Measurements from ENCODE around the gene PARP11. TPM values are rescaled to one million over a fixed set of nuclear protein-coding genes. Genes with fewer than 3 reads are reported as not detected.

The PARP11 gene, protein sequence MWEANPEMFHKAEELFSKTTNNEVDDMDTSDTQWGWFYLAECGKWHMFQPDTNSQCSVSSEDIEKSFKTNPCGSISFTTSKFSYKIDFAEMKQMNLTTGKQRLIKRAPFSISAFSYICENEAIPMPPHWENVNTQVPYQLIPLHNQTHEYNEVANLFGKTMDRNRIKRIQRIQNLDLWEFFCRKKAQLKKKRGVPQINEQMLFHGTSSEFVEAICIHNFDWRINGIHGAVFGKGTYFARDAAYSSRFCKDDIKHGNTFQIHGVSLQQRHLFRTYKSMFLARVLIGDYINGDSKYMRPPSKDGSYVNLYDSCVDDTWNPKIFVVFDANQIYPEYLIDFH
- 1 to 10 TPM; 1.6 to 2.1 TPM for polyA plus RNA-seq

DNA sequence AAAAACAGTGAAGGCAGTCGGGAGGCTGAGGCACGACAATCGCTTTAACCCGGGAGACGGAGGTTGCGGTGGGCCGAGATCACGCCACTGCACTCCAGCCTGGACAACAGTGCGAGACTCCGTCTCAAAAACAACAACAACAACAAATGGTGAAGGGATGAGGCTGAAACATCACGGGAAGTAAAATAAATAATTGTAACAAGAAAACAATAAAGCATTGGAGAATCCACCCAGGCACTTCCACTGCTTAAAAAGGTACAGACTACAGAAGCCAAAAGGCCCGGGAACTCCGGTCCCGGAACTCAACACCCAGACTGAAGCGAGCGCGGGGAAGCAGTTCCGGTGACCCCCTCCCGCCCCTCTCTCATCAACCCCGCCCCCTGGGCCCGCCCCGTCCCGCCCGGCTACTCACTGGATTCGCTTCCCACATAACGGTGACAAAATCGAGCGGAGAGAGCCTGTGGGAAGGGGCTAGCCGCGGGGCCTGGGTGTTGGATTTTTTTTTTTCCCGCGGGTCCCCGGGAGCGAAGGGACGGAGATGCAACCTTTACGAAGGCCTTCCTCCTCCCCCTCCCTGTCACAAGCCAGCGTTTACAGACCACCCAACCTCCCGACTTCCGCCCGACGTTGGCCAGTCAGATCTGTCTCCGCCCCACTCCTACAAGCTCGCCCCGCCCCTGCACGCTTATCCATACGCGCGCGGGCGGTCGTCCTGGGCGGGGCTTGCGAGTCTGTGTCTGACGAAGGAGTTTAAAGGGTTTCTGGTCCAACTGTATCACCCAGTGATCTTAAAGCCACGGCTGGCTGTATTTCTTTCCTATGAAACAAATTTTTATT, at the start of gene PARP11:
Gene PARP11, minus strand, starts transcription at position 600 of the 837 bp plus-strand sequence. Its CDS starts 170 bp downstream, at position 430.
- H3K9me3 ChIP-seq (ENCODE audit: control insufficient read depth in 2 of 2, insufficient read depth in 1 of 2, low read depth in 1 of 2, low read length in 1 of 2): no peaks in the 10 kb centered on the region
- no peaks in the 10 kb centered on the region for H3K36me3 ChIP-seq (ENCODE audit: control insufficient read depth in 2 of 2, insufficient read depth in 2 of 2, low read length in 1 of 2)
- H3K4me3 ChIP-seq (ENCODE audit: low read depth in 1 of 2, low read length in 2 of 2): peak within 1 kb of the TSS; percentile 52 to 86
- peak within 1 kb of the TSS; percentile 91 to 99 for H3K27ac ChIP-seq (ENCODE audit: low read depth in 2 of 2, low read length in 1 of 2)
- no peaks in the 10 kb centered on the region for H3K27me3 ChIP-seq (ENCODE audit: control insufficient read depth in 1 of 2, insufficient read depth in 2 of 2, low read length in 2 of 2)
- whole genome bisulfite sequencing, 2 donors: 0% methylated on average over 55 of the region's 55 CpGs
- peaks cover 0 to 2% of the 10 kb centered on the region in 2 donors for H3K4me1 ChIP-seq (ENCODE audit: control insufficient read depth in 2 of 2, insufficient read depth in 2 of 2, low read length in 1 of 2)

DNA sequence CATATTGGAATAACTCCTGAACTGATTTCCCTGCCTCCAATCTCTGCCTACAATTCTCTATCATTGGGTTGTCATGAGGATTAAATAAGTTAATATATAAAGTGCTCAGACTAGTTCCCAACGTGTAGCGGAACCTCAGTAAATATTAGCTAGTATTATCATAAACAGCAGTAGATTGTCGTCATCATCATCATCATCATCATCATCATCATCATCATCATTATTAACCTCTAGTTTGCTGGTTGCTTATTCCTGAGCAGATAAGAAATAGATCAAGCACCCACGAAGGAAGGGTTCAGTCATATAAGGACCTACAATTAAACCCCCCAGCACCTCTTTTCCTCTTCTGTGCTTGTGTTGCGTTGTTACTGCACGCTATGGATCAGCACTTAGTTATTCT, 48.8 kb upstream of the PARP11 start:
- WGBS, 2 donors: 67 to 80% methylated on average over 6 of the region's 6 CpGs

DNA sequence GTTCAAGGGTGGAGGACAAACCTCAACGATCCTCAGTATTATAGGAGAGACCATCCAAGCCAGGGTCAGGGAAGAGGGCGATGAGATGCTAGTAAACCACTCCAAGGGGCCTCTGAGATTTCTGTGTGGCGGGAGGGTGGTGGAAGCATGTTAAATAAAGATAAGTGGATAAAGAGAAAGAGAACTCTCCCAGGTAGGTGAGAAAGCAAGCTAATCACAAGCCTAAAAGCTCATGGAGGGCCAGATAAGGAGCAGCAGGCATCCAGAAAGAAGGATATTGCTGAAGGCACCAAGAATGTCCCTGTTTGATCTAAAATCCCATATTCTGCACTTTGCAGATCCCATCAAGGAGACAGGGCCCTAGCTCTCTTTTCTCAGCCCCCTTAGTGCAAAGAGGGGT, 48.3 kb upstream of the PARP11 start:
- no peaks in the 10 kb centered on the region for H3K27me3 ChIP-seq (ENCODE audit: control insufficient read depth in 1 of 2, insufficient read depth in 2 of 2, low read length in 2 of 2)
- H3K27ac ChIP-seq (ENCODE audit: low read depth in 2 of 2, low read length in 1 of 2): no peak overlapping the region
- no peak overlapping the region for H3K4me3 ChIP-seq (ENCODE audit: low read depth in 1 of 2, low read length in 2 of 2)
- WGBS, 2 donors: 80 to 85% methylated on average over 3 of the region's 3 CpGs
- no peaks in the 10 kb centered on the region for H3K36me3 ChIP-seq (ENCODE audit: control insufficient read depth in 2 of 2, insufficient read depth in 2 of 2, low read length in 1 of 2)
- H3K9me3 ChIP-seq (ENCODE audit: control insufficient read depth in 2 of 2, insufficient read depth in 1 of 2, low read depth in 1 of 2, low read length in 1 of 2): no peaks in the 10 kb centered on the region
- H3K4me1 ChIP-seq (ENCODE audit: control insufficient read depth in 2 of 2, insufficient read depth in 2 of 2, low read length in 1 of 2): no peaks in the 10 kb centered on the region

More for the DNA sequence above, 48.8 kb upstream of the PARP11 start:
- Histone ChIP-seq H3K4me3 (ENCODE audit: low read depth in 1 of 2, low read length in 2 of 2) (no peak overlapping the region), H3K36me3 (ENCODE audit: control insufficient read depth in 2 of 2, insufficient read depth in 2 of 2, low read length in 1 of 2) (no peaks in the 10 kb centered on the region), H3K27ac (ENCODE audit: low read depth in 2 of 2, low read length in 1 of 2) (no peak overlapping the region), H3K9me3 (ENCODE audit: control insufficient read depth in 2 of 2, insufficient read depth in 1 of 2, low read depth in 1 of 2, low read length in 1 of 2) (no peaks in the 10 kb centered on the region), H3K4me1 (ENCODE audit: control insufficient read depth in 2 of 2, insufficient read depth in 2 of 2, low read length in 1 of 2) (no peaks in the 10 kb centered on the region), H3K27me3 (ENCODE audit: control insufficient read depth in 1 of 2, insufficient read depth in 2 of 2, low read length in 2 of 2) (no peaks in the 10 kb centered on the region)

DNA sequence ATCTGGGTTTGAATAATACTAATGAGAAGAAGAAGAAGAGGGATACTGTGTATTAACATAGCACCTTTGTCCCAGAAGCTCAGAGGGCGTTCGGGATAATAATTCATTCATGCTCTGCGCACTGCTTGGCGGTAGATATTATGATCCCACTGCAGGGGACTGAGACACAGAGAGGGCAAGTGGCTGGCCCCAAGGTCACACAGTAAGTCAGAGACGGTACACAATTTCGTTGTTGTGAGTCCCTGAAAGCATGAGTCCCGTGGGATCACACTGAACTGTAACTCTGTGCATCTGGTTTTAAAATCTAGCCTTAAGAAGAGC, 47.9 kb upstream of the PARP11 start:
- no peak overlapping the region for H3K4me3 ChIP-seq (ENCODE audit: low read depth in 1 of 2, low read length in 2 of 2)
- H3K4me1 ChIP-seq (ENCODE audit: control insufficient read depth in 2 of 2, insufficient read depth in 2 of 2, low read length in 1 of 2): no peaks in the 10 kb centered on the region
- no peaks in the 10 kb centered on the region for H3K9me3 ChIP-seq (ENCODE audit: control insufficient read depth in 2 of 2, insufficient read depth in 1 of 2, low read depth in 1 of 2, low read length in 1 of 2)
- H3K36me3 ChIP-seq (ENCODE audit: control insufficient read depth in 2 of 2, insufficient read depth in 2 of 2, low read length in 1 of 2): no peaks in the 10 kb centered on the region
- H3K27ac ChIP-seq (ENCODE audit: low read depth in 2 of 2, low read length in 1 of 2): no peak overlapping the region
- 66 to 81% methylated on average over 7 of the region's 7 CpGs for WGBS, 2 donors
- H3K27me3 ChIP-seq (ENCODE audit: control insufficient read depth in 1 of 2, insufficient read depth in 2 of 2, low read length in 2 of 2): no peaks in the 10 kb centered on the region

DNA sequence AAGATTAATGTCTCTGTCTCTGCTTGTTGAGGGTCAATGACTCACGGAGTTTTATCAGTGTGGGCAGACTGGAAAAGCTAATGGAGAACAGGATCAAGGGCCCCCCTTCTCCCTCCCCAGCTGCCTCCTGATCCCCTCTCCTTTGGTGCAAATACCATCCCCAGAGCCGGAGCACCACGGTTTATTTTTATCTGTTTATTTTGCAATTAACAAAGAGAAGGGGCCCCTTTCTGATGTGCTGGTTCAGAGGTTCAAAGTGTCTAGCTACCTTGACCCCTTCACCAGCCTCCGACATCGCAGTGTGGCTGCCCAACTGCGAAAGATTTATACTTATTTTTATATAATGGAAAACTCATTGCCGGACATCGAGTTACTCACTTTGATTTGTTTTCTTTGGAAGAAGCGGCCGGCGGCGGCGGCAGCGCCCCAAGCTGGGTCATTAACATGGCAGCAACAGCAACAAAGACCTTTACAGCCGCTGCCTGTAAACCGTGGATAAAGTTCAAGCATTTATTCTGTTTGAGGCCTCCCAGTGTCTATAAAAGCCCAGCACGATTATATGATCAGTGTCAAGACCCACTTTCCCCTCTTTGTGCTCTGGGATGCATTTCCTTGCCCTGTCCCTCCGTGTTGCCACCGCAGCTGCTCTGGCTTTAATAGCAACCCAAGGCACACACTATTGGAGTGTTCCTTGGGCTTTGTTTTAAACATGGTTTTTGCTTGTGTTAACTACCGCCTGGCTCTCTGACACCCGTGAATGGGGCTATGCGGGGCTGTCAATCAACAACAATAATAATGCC, 47.4 kb upstream of the PARP11 start:
- Histone ChIP-seq H3K4me3 (ENCODE audit: low read depth in 1 of 2, low read length in 2 of 2) (no peak overlapping the region), H3K27me3 (ENCODE audit: control insufficient read depth in 1 of 2, insufficient read depth in 2 of 2, low read length in 2 of 2) (no peaks in the 10 kb centered on the region), H3K4me1 (ENCODE audit: control insufficient read depth in 2 of 2, insufficient read depth in 2 of 2, low read length in 1 of 2) (no peaks in the 10 kb centered on the region), H3K36me3 (ENCODE audit: control insufficient read depth in 2 of 2, insufficient read depth in 2 of 2, low read length in 1 of 2) (no peaks in the 10 kb centered on the region), H3K9me3 (ENCODE audit: control insufficient read depth in 2 of 2, insufficient read depth in 1 of 2, low read depth in 1 of 2, low read length in 1 of 2) (no peaks in the 10 kb centered on the region), H3K27ac (ENCODE audit: low read depth in 2 of 2, low read length in 1 of 2) (no peak overlapping the region)
- WGBS, 2 donors: 46 to 53% methylated on average over 22 of the region's 22 CpGs

DNA sequence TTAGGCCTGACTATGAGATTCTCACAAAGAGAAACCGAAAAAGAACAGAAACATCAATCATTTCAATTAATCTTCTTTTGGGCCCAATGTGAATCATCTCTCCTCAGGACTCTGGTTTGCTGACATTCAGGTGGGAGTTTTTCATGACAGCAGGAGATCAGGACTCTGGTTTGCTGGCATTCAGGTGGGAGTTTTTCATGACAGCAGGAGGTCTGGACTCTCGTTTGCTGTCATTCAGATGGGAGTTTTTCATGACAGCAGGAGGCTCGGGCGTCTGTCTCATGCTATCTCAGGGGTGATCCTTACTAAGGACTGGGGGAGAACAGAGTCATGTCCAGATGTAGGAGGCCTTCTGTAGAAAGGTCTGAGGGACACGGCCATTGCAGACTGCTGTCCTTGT, 40.1 kb upstream of the PARP11 start:
- no peaks in the 10 kb centered on the region for H3K36me3 ChIP-seq (ENCODE audit: control insufficient read depth in 2 of 2, insufficient read depth in 2 of 2, low read length in 1 of 2)
- H3K4me3 ChIP-seq (ENCODE audit: low read depth in 1 of 2, low read length in 2 of 2): no peak overlapping the region
- H3K9me3 ChIP-seq (ENCODE audit: control insufficient read depth in 2 of 2, insufficient read depth in 1 of 2, low read depth in 1 of 2, low read length in 1 of 2): no peaks in the 10 kb centered on the region
- no peaks in the 10 kb centered on the region for H3K27me3 ChIP-seq (ENCODE audit: control insufficient read depth in 1 of 2, insufficient read depth in 2 of 2, low read length in 2 of 2)
- no peak overlapping the region for H3K27ac ChIP-seq (ENCODE audit: low read depth in 2 of 2, low read length in 1 of 2)
- WGBS, 2 donors: 71 to 76% methylated on average over 5 of the region's 5 CpGs
- no peaks in the 10 kb centered on the region for H3K4me1 ChIP-seq (ENCODE audit: control insufficient read depth in 2 of 2, insufficient read depth in 2 of 2, low read length in 1 of 2)

DNA sequence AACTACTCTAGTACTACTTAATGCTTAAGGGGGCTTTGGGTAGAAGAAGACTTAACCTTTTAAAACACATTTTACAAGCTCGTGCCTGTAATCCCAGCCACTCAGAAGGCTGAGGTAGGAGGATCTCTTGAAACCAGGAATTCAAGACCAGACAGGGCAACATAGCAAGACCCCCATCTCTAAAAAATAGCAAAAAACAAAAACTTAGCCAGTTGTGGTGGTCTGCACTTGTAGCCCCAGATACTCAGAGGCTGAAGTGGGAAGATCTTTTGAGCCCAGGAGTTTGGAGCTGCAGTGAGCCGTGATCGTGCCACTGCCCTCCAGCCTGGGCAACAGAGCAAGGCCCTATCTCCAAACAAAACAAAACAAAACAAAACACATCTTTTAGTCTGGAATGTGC, 39.7 kb upstream of the PARP11 start:
- no peaks in the 10 kb centered on the region for H3K4me1 ChIP-seq (ENCODE audit: control insufficient read depth in 2 of 2, insufficient read depth in 2 of 2, low read length in 1 of 2)
- no peaks in the 10 kb centered on the region for H3K27me3 ChIP-seq (ENCODE audit: control insufficient read depth in 1 of 2, insufficient read depth in 2 of 2, low read length in 2 of 2)
- H3K9me3 ChIP-seq (ENCODE audit: control insufficient read depth in 2 of 2, insufficient read depth in 1 of 2, low read depth in 1 of 2, low read length in 1 of 2): no peaks in the 10 kb centered on the region
- H3K36me3 ChIP-seq (ENCODE audit: control insufficient read depth in 2 of 2, insufficient read depth in 2 of 2, low read length in 1 of 2): no peaks in the 10 kb centered on the region
- no peak overlapping the region for H3K4me3 ChIP-seq (ENCODE audit: low read depth in 1 of 2, low read length in 2 of 2)
- 82 to 88% methylated on average over 3 of the region's 3 CpGs for WGBS, 2 donors
- H3K27ac ChIP-seq (ENCODE audit: low read depth in 2 of 2, low read length in 1 of 2): no peak overlapping the region

DNA sequence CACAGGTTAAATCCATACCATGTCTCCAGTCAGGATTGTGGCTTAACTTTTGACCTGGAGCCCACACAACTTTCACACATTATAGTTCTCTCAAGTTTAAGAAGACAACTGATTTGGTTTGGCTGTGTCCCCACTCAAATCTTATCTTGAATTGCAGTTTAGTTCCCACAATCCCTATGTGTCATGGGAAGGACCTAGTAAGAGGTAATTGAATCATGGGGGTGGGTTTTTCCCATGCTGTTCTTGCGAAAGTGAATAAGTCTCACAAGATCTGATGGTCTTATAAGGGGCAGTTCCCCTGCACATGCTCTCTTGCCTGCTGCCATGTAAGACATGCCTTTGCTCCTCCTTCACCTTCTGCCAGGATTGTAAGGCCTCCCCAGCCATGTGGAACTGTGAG, 38.2 kb upstream of the PARP11 start:
- Histone ChIP-seq H3K27ac (ENCODE audit: low read depth in 2 of 2, low read length in 1 of 2) (no peak overlapping the region), H3K9me3 (ENCODE audit: control insufficient read depth in 2 of 2, insufficient read depth in 1 of 2, low read depth in 1 of 2, low read length in 1 of 2) (no peaks in the 10 kb centered on the region), H3K27me3 (ENCODE audit: control insufficient read depth in 1 of 2, insufficient read depth in 2 of 2, low read length in 2 of 2) (no peaks in the 10 kb centered on the region), H3K4me1 (ENCODE audit: control insufficient read depth in 2 of 2, insufficient read depth in 2 of 2, low read length in 1 of 2) (no peaks in the 10 kb centered on the region), H3K36me3 (ENCODE audit: control insufficient read depth in 2 of 2, insufficient read depth in 2 of 2, low read length in 1 of 2) (no peaks in the 10 kb centered on the region), H3K4me3 (ENCODE audit: low read depth in 1 of 2, low read length in 2 of 2) (no peak overlapping the region)
- WGBS, 2 donors: 86 to 95% methylated on average over 1 of the region's 1 CpG

DNA sequence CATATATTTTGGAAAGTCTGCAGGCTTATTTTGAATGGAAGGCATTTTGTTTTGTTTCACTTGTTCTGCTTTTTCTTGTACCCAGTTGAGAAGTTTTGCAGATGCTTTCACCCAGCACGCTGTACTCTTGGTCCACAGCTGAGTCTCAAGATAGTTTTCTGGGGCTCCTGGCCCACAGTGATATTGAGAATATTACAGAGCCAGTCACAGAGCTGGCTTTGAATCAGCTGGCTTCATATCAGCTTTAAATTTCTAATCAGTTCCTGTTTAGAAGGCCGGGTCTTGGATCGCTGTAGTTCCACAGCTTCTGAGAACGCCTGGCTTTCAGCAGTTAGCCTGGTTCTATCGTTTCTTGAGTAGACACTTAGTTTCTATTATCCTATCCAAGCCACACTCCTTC, 32.5 kb upstream of the PARP11 start:
- WGBS, 2 donors: 71 to 83% methylated on average over 5 of the region's 5 CpGs
- no peaks in the 10 kb centered on the region for H3K9me3 ChIP-seq (ENCODE audit: control insufficient read depth in 2 of 2, insufficient read depth in 1 of 2, low read depth in 1 of 2, low read length in 1 of 2)
- H3K4me3 ChIP-seq (ENCODE audit: low read depth in 1 of 2, low read length in 2 of 2): no peak overlapping the region
- H3K36me3 ChIP-seq (ENCODE audit: control insufficient read depth in 2 of 2, insufficient read depth in 2 of 2, low read length in 1 of 2): no peaks in the 10 kb centered on the region
- H3K27ac ChIP-seq (ENCODE audit: low read depth in 2 of 2, low read length in 1 of 2): no peak overlapping the region
- no peaks in the 10 kb centered on the region for H3K27me3 ChIP-seq (ENCODE audit: control insufficient read depth in 1 of 2, insufficient read depth in 2 of 2, low read length in 2 of 2)
- no peaks in the 10 kb centered on the region for H3K4me1 ChIP-seq (ENCODE audit: control insufficient read depth in 2 of 2, insufficient read depth in 2 of 2, low read length in 1 of 2)

Data from esophagus (tissue), 2 donors.